ENCODE results near the gene NOL3.
A peak's percentile ranks its signal among the peaks of the same experiment; 100 is the strongest.

NOL3 gene

GRCh38 chr16:67163164-67163998 lies 7.0 kb upstream of the NOL3 start:
- Histone ChIP-seq H2BK5ac (ENCODE audit: low read length) (no peak overlapping the region), H4K5ac (ENCODE audit: low read length) (no peak overlapping the region), H3K56ac (ENCODE audit: low read length) (peak overlapping the region; percentile 70), H3K79me1 (ENCODE audit: low read length) (no peaks in the 10 kb centered on the region), H3K4me3 (ENCODE audit: low read length) (no peak overlapping the region), H3K27ac (ENCODE audit: low read depth, low read length) (no peak overlapping the region), H2AK5ac (ENCODE audit: low read length) (no peak overlapping the region), H3K4me1 (ENCODE audit: control insufficient read depth, low read depth, low read length) (no peaks in the 10 kb centered on the region), H2BK15ac (replicated peaks; ENCODE audit: low read depth) (no peak overlapping the region), H2BK120ac (ENCODE audit: low read depth, low read length) (no peak overlapping the region), H3K18ac (ENCODE audit: low read length) (no peak overlapping the region), H3K4ac (ENCODE audit: low read depth, low read length) (no peak overlapping the region), H3K36me3 (ENCODE audit: control insufficient read depth, insufficient read depth, low read length) (no peaks in the 10 kb centered on the region), H3K23ac (ENCODE audit: low read length) (peak overlapping the region; percentile 45), H3K9ac (ENCODE audit: low read length) (peak overlapping the region; percentile 32), H4K8ac (ENCODE audit: low read depth, low read length) (no peak overlapping the region), H3K79me2 (ENCODE audit: control insufficient read depth, insufficient read depth, low read length) (no peaks in the 10 kb centered on the region), H3K27me3 (ENCODE audit: insufficient read depth, low read length, poor library complexity) (peaks cover 66% of the 10 kb centered on the region), H3K4me2 (ENCODE audit: low read length) (peak overlapping the region; percentile 78)
- no CpG with 5 or more reads among the region's 99 CpGs for WGBS (ENCODE audit: extremely low coverage, insufficient coverage, low lambda C conversion rate)
- DNase-seq = peak; percentile 60

- Histone ChIP-seq H3K79me2 (ENCODE audit: control insufficient read depth, insufficient read depth, low read length) (no peaks in the 10 kb centered on the region), H3K9ac (ENCODE audit: low read length) (no peak overlapping the region), H2BK120ac (ENCODE audit: low read depth, low read length) (no peak overlapping the region), H3K4me1 (ENCODE audit: control insufficient read depth, low read depth, low read length) (no peaks in the 10 kb centered on the region), H3K4me2 (ENCODE audit: low read length) (no peak overlapping the region), H2BK5ac (ENCODE audit: low read length) (no peak overlapping the region), H3K4ac (ENCODE audit: low read depth, low read length) (no peak overlapping the region), H3K27ac (ENCODE audit: low read depth, low read length) (no peak overlapping the region), H3K36me3 (ENCODE audit: control insufficient read depth, insufficient read depth, low read length) (no peaks in the 10 kb centered on the region), H3K4me3 (ENCODE audit: low read length) (no peak overlapping the region), H4K8ac (ENCODE audit: low read depth, low read length) (no peak overlapping the region), H2BK15ac (replicated peaks; ENCODE audit: low read depth) (no peak overlapping the region), H3K27me3 (ENCODE audit: insufficient read depth, low read length, poor library complexity) (peaks cover 69% of the 10 kb centered on the region), H2AK5ac (ENCODE audit: low read length) (no peak overlapping the region), H3K18ac (ENCODE audit: low read length) (no peak overlapping the region), H3K56ac (ENCODE audit: low read length) (no peak overlapping the region), H3K23ac (ENCODE audit: low read length) (no peak overlapping the region), H3K79me1 (ENCODE audit: low read length) (no peaks in the 10 kb centered on the region), H4K5ac (ENCODE audit: low read length) (no peak overlapping the region)
- WGBS (ENCODE audit: extremely low coverage, insufficient coverage, low lambda C conversion rate) = no CpG with 5 or more reads among the region's 34 CpGs
- DNase-seq = no peak
Measured at GRCh38 chr16:67163999-67164558, 6.3 kb upstream of the NOL3 start.

GRCh38 chr16:67164599-67165061 lies 5.7 kb upstream of the NOL3 start, which contains the start of gene HSF4:
Gene HSF4 (plus strand): TSS chr16:67164745. CDS start chr16:67164812, 67 bp downstream.
- H3K27me3 ChIP-seq (ENCODE audit: insufficient read depth, low read length, poor library complexity) = peaks cover 72% of the 10 kb centered on the region
- H3K18ac ChIP-seq (ENCODE audit: low read length) = no peak within 1 kb of the TSS
- no peak within 1 kb of the TSS for H3K4me3 ChIP-seq (ENCODE audit: low read length)
- peak within 1 kb of the TSS; percentile 78 for H3K4me2 ChIP-seq (ENCODE audit: low read length)
- no peaks in the 10 kb centered on the region for H3K4me1 ChIP-seq (ENCODE audit: control insufficient read depth, low read depth, low read length)
- H3K4ac ChIP-seq (ENCODE audit: low read depth, low read length) = no peak within 1 kb of the TSS
- H3K36me3 ChIP-seq (ENCODE audit: control insufficient read depth, insufficient read depth, low read length) = no peaks in the 10 kb centered on the region
- no peak within 1 kb of the TSS for H4K5ac ChIP-seq (ENCODE audit: low read length)
- no peak within 1 kb of the TSS for H2BK15ac ChIP-seq (replicated peaks; ENCODE audit: low read depth)
- H3K56ac ChIP-seq (ENCODE audit: low read length) = peak within 1 kb of the TSS; percentile 70
- no peak within 1 kb of the TSS for H2BK5ac ChIP-seq (ENCODE audit: low read length)
- no peak within 1 kb of the TSS for H2BK120ac ChIP-seq (ENCODE audit: low read depth, low read length)
- H4K8ac ChIP-seq (ENCODE audit: low read depth, low read length) = no peak within 1 kb of the TSS
- no peak within 1 kb of the TSS for H2AK5ac ChIP-seq (ENCODE audit: low read length)
- H3K23ac ChIP-seq (ENCODE audit: low read length) = peak within 1 kb of the TSS; percentile 61
- no peak for DNase-seq
- H3K79me2 ChIP-seq (ENCODE audit: control insufficient read depth, insufficient read depth, low read length) = no peaks in the 10 kb centered on the region
- no peaks in the 10 kb centered on the region for H3K79me1 ChIP-seq (ENCODE audit: low read length)
- WGBS (ENCODE audit: extremely low coverage, insufficient coverage, low lambda C conversion rate) = no CpG with 5 or more reads among the region's 41 CpGs
- no peak within 1 kb of the TSS for H3K9ac ChIP-seq (ENCODE audit: low read length)
- no peak within 1 kb of the TSS for H3K27ac ChIP-seq (ENCODE audit: low read depth, low read length)

GRCh38 chr16:67165121-67166078 lies 4.9 kb upstream of the NOL3 start:
- no peak overlapping the region for H3K4me3 ChIP-seq (ENCODE audit: low read length)
- H3K79me2 ChIP-seq (ENCODE audit: control insufficient read depth, insufficient read depth, low read length) = no peaks in the 10 kb centered on the region

GRCh38 chr16:67166110-67166547 lies 4.2 kb upstream of the NOL3 start:
- H3K23ac ChIP-seq (ENCODE audit: low read length) = peak overlapping the region; percentile 80
- WGBS (ENCODE audit: extremely low coverage, insufficient coverage, low lambda C conversion rate) = no CpG with 5 or more reads among the region's 18 CpGs
- H3K4ac ChIP-seq (ENCODE audit: low read depth, low read length) = no peak overlapping the region
- H2BK15ac ChIP-seq (replicated peaks; ENCODE audit: low read depth) = no peak overlapping the region
- H4K8ac ChIP-seq (ENCODE audit: low read depth, low read length) = no peak overlapping the region
- no peak overlapping the region for H3K27ac ChIP-seq (ENCODE audit: low read depth, low read length)
- H3K18ac ChIP-seq (ENCODE audit: low read length) = no peak overlapping the region
- no peak overlapping the region for H3K4me2 ChIP-seq (ENCODE audit: low read length)
- H4K5ac ChIP-seq (ENCODE audit: low read length) = no peak overlapping the region
- H2AK5ac ChIP-seq (ENCODE audit: low read length) = no peak overlapping the region
- no peaks in the 10 kb centered on the region for H3K79me2 ChIP-seq (ENCODE audit: control insufficient read depth, insufficient read depth, low read length)
- peaks cover 72% of the 10 kb centered on the region for H3K27me3 ChIP-seq (ENCODE audit: insufficient read depth, low read length, poor library complexity)
- H2BK120ac ChIP-seq (ENCODE audit: low read depth, low read length) = no peak overlapping the region
- H3K4me3 ChIP-seq (ENCODE audit: low read length) = no peak overlapping the region
- H2BK5ac ChIP-seq (ENCODE audit: low read length) = no peak overlapping the region
- H3K36me3 ChIP-seq (ENCODE audit: control insufficient read depth, insufficient read depth, low read length) = no peaks in the 10 kb centered on the region
- no peak overlapping the region for H3K9ac ChIP-seq (ENCODE audit: low read length)
- no peak for DNase-seq
- no peaks in the 10 kb centered on the region for H3K79me1 ChIP-seq (ENCODE audit: low read length)
- peaks cover 4% of the 10 kb centered on the region for H3K4me1 ChIP-seq (ENCODE audit: control insufficient read depth, low read depth, low read length)
- H3K56ac ChIP-seq (ENCODE audit: low read length) = no peak overlapping the region

More at GRCh38 chr16:67165121-67166078, 4.9 kb upstream of the NOL3 start:
- no peaks in the 10 kb centered on the region for H3K4me1 ChIP-seq (ENCODE audit: control insufficient read depth, low read depth, low read length)
- H3K56ac ChIP-seq (ENCODE audit: low read length) = peak overlapping the region; percentile 64
- H3K23ac ChIP-seq (ENCODE audit: low read length) = peak overlapping the region; percentile 61
- H3K9ac ChIP-seq (ENCODE audit: low read length) = no peak overlapping the region
- H2BK15ac ChIP-seq (replicated peaks; ENCODE audit: low read depth) = no peak overlapping the region
- H3K4ac ChIP-seq (ENCODE audit: low read depth, low read length) = no peak overlapping the region
- no peak overlapping the region for H2AK5ac ChIP-seq (ENCODE audit: low read length)
- H4K8ac ChIP-seq (ENCODE audit: low read depth, low read length) = no peak overlapping the region
- peaks cover 72% of the 10 kb centered on the region for H3K27me3 ChIP-seq (ENCODE audit: insufficient read depth, low read length, poor library complexity)
- H3K36me3 ChIP-seq (ENCODE audit: control insufficient read depth, insufficient read depth, low read length) = no peaks in the 10 kb centered on the region
- DNase-seq = peak; percentile 55
- no peaks in the 10 kb centered on the region for H3K79me1 ChIP-seq (ENCODE audit: low read length)
- H2BK120ac ChIP-seq (ENCODE audit: low read depth, low read length) = no peak overlapping the region
- H3K18ac ChIP-seq (ENCODE audit: low read length) = no peak overlapping the region
- peak overlapping the region; percentile 38 for H3K4me2 ChIP-seq (ENCODE audit: low read length)
- no peak overlapping the region for H2BK5ac ChIP-seq (ENCODE audit: low read length)
- no peak overlapping the region for H4K5ac ChIP-seq (ENCODE audit: low read length)
- no CpG with 5 or more reads among the region's 85 CpGs for WGBS (ENCODE audit: extremely low coverage, insufficient coverage, low lambda C conversion rate)
- H3K27ac ChIP-seq (ENCODE audit: low read depth, low read length) = no peak overlapping the region
